Sigmoid colon (tissue), 4 donors: Measurements from ENCODE around the gene RNU1-4.
"Not testable (repeated sequence)": the region's sequence is repeated elsewhere in the genome, so short reads cannot be mapped to it uniquely, and the experiment has no call there.

ENCODE experiments used
- CTCF ChIP-seq, 4 experiments: fragments of 450-650 bp in 3 of 4; fragments of 200-600 bp in 1 of 4; IDR thresholded peaks; one replicate each; pipeline ENCODE4 v1.5.1; 2016 to 2019; ENCODE audit warnings: antibody characterized with exemption in 4 of 4, mild to moderate bottlenecking in 3 of 4, moderate library complexity in 2 of 4
- EP300 ChIP-seq, 4 donors: sonication (generic); formaldehyde crosslinking; IDR thresholded peaks; one replicate each; pipeline ENCODE4 v1.6.1; 2017; ENCODE audit warnings: antibody characterized with exemption in 4 of 4
- POLR2A ChIP-seq, 2 donors: fragments of 450-650 bp; IDR thresholded peaks; one replicate each; pipeline ENCODE4 v1.6.1; 2016; ENCODE audit warnings: antibody characterized with exemption in 2 of 2, mild to moderate bottlenecking in 2 of 2, moderate library complexity in 2 of 2

GRCh38 chr1:16760801-16761200 lies 20.5 kb downstream of the RNU1-4 start:
- not testable (repeated sequence) for TF ChIP-seq CTCF, EP300, POLR2A (IDR thresholded peaks at IDR 0.05)
